CD4-positive, alpha-beta T cell treated with Interleukin-12 subunit alpha and Interleukin-12 subunit beta, for 1 hour (primary cell): Measurements from ENCODE around the gene EBI3.
"Not testable (repeated sequence)": the region's sequence is repeated elsewhere in the genome, so short reads cannot be mapped to it uniquely, and the experiment has no call there.

Experiments
- DNase-seq: peaks from one replicate; pipeline ENCODE4 v3.0.0-alpha.2; 2020

The EBI3 gene

GRCh38 chr19:4200940-4201542, 28.3 kb upstream of the EBI3 start:
- DNase-seq: no peak

GRCh38 chr19:4201798-4202197, 27.5 kb upstream of the EBI3 start:
- DNase-seq: no peak

- no peak for DNase-seq
Observed at GRCh38 chr19:4206818-4207484, 22.4 kb upstream of the EBI3 start.

- no peak for DNase-seq
Observed at GRCh38 chr19:4208385-4209094, 20.8 kb upstream of the EBI3 start.

GRCh38 chr19:4210166-4210731, 19.1 kb upstream of the EBI3 start:
- no peak for DNase-seq

GRCh38 chr19:4213116-4213515, 16.2 kb upstream of the EBI3 start:
- no peak for DNase-seq

- no peak for DNase-seq
Observed at GRCh38 chr19:4215807-4216206, 13.5 kb upstream of the EBI3 start.

- DNase-seq: no peak
Observed at GRCh38 chr19:4216846-4217245, 12.5 kb upstream of the EBI3 start.

- DNase-seq: no peak
Observed at GRCh38 chr19:4217429-4218264, 11.7 kb upstream of the EBI3 start.

GRCh38 chr19:4218523-4218922, 10.8 kb upstream of the EBI3 start:
- DNase-seq: not testable (repeated sequence)

- no peak for DNase-seq
Observed at GRCh38 chr19:4220188-4220587, 9.1 kb upstream of the EBI3 start.

- DNase-seq: no peak
Observed at GRCh38 chr19:4224470-4224869, 4.9 kb upstream of the EBI3 start.

GRCh38 chr19:4225885-4226284, 3.4 kb upstream of the EBI3 start:
- DNase-seq: no peak

- DNase-seq: no peak
Observed at GRCh38 chr19:4227771-4228170, 1.6 kb upstream of the EBI3 start.

- DNase-seq: no peak
Observed at GRCh38 chr19:4228765-4229178, 551 bp upstream of the EBI3 start.

- not testable (repeated sequence) for DNase-seq
Observed at GRCh38 chr19:4230237-4230636, 914 bp downstream of the EBI3 start.

GRCh38 chr19:4231521-4231920, 2.2 kb downstream of the EBI3 start:
- not testable (repeated sequence) for DNase-seq

- DNase-seq: not testable (repeated sequence)
Observed at GRCh38 chr19:4232139-4232538, 2.8 kb downstream of the EBI3 start.

GRCh38 chr19:4232614-4233281, 3.4 kb downstream of the EBI3 start:
- no peak for DNase-seq

GRCh38 chr19:4233282-4233853, 4.0 kb downstream of the EBI3 start:
- peak; percentile 56 for DNase-seq

GRCh38 chr19:4234142-4234861, 5.0 kb downstream of the EBI3 start:
- DNase-seq: no peak
